PC-9 (cell line): ENCODE data around the gene DLEC1. TPM values are rescaled to one million over a fixed set of nuclear protein-coding genes. Genes with fewer than 3 reads are reported as not detected.

Source experiments
- BruUV-seq: library from RNA; stranded (reverse); fragments of 400-500 nt; replicated peaks from 2 replicates; lab custom pipeline; 2021; lab: Mats Ljungman, UMichigan
- CTCF ChIA-PET: fragments of 300-600 bp; sonication (Branson Sonifier 250); formaldehyde crosslinking; loops from one replicate; lab custom pipeline; 2022; ENCODE audit warnings: antibody characterized with exemption; lab: Charles Lee
- POLR2A ChIA-PET: fragments of 300-600 bp; sonication (Branson Sonifier 250); formaldehyde crosslinking; loops from one replicate; lab custom pipeline; 2022; ENCODE audit warnings: antibody characterized with exemption; ENCODE audit not compliant: unreplicated experiment; lab: Charles Lee
- DNase-seq, 2 experiments: peaks; one replicate each; pipeline versions ENCODE4 v3.0.0 to v3.0.0-alpha.2; 2015 to 2022; ENCODE audit warnings: mixed read lengths in 1 of 2
- H2AFZ ChIP-seq: fragments of 200-600 bp; sonication (generic); 2 replicates; pipeline ENCODE4 v1.8.1; 2017; ENCODE audit warnings: antibody characterized with exemption
- H3F3A ChIP-seq: fragments of 200-600 bp; sonication (generic); 2 replicates; pipeline ENCODE4 v1.8.1; 2017; ENCODE audit warnings: antibody characterized with exemption, mild to moderate bottlenecking, low read depth; ENCODE audit not compliant: insufficient read depth
- H3K27ac ChIP-seq: fragments of 200-600 bp; sonication (generic); 2 replicates; pipeline ENCODE4 v1.6.1; 2016; ENCODE audit warnings: mixed run types
- H3K27me3 ChIP-seq: fragments of 200-600 bp; sonication (generic); 2 replicates; pipeline ENCODE4 v1.6.1; 2016; ENCODE audit warnings: low read depth, mixed run types; ENCODE audit not compliant: insufficient read depth
- H3K36me3 ChIP-seq: fragments of 200-600 bp; sonication (generic); 2 replicates; pipeline ENCODE4 v1.6.1; 2016; ENCODE audit warnings: low read depth, mixed run types
- H3K4me1 ChIP-seq: fragments of 200-600 bp; sonication (generic); replicated peaks from 2 replicates; pipeline ENCODE4 v1.6.1; 2016; ENCODE audit warnings: mixed run types; ENCODE audit not compliant: insufficient read depth
- H3K4me2 ChIP-seq: fragments of 200-600 bp; sonication (generic); 2 replicates; pipeline ENCODE4 v1.6.1; 2017; ENCODE audit warnings: mixed run types
- H3K4me3 ChIP-seq: fragments of 200-600 bp; sonication (generic); 2 replicates; pipeline ENCODE4 v1.6.1; 2016; ENCODE audit warnings: mixed run types
- H3K79me2 ChIP-seq: fragments of 200-600 bp; sonication (generic); 2 replicates; pipeline ENCODE4 v1.6.1; 2017; ENCODE audit warnings: low read depth, mixed run types
- H3K9me2 ChIP-seq: fragments of 200-600 bp; sonication (generic); 2 replicates; pipeline ENCODE4 v1.8.1; 2017; ENCODE audit warnings: mild to moderate bottlenecking; ENCODE audit not compliant: insufficient read depth
- H3K9me3 ChIP-seq: fragments of 200-600 bp; sonication (generic); 2 replicates; pipeline ENCODE4 v1.8.1; 2016; ENCODE audit warnings: low read depth; ENCODE audit not compliant: insufficient read depth
- H4K20me1 ChIP-seq: fragments of 200-600 bp; sonication (generic); 2 replicates; pipeline ENCODE4 v1.8.1; 2017; ENCODE audit not compliant: insufficient read depth
- EZH2 ChIP-seq: fragments of 200-600 bp; sonication (generic); IDR thresholded peaks from 2 replicates; pipeline ENCODE4 v1.8.0; 2017; ENCODE audit warnings: antibody characterized with exemption, low read depth
- intact Hi-C: fragments of 100-400 bp; cut with micrococcal nuclease; formaldehyde crosslinking; loops from one replicate; pipeline ENCODE4 v1.10.0; 2022; ENCODE audit not compliant: unreplicated experiment
- total RNA-seq: library from RNA; stranded (reverse); gene quantifications from 2 replicates; pipeline ENCODE4 v1.2.3, GENCODE V29; 2021
- TF ChIP-seq, protein P1 (sequence below): fragments of 200-600 bp; sonication (generic); conservative IDR thresholded peaks from 2 replicates; pipeline ENCODE4 v1.6.1; 2017; ENCODE audit warnings: mixed run types, antibody characterized with exemption, mild to moderate bottlenecking, moderate library complexity

The DLEC1 gene
- total RNA-seq, 1 experiment from 2014 or later: 0.35 TPM

DNA sequence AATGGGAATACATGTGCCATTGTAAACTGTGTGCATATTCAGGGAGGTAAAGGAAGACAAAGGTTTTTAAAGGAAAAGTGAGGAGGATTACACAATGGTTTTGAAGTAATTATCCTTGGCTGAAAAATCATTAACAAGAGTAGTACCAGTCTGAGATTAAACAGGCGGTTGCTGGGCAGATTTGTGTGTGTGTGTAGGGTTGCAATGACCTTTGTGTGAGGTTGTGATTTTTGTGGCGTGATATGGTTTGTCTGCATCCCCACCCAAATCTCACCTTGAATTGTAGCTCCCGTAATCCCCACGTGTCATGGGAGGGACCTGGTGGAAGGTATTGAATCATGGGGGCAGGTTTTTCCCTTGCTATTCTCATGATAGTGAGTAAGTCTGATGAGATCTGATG lies 7.0 kb downstream of the DLEC1 start:
- POLR2A ChIA-PET: no interaction called here
- Histone ChIP-seq H3K4me2 (no peak overlapping the region), H3K4me1 (no peaks in the 10 kb centered on the region), H4K20me1 (no peaks in the 10 kb centered on the region), H3K4me3 (no peak overlapping the region), H3K79me2 (no peaks in the 10 kb centered on the region), H3K27ac (no peak overlapping the region), H3F3A (no peaks in the 10 kb centered on the region), H3K27me3 (no peaks in the 10 kb centered on the region), H3K9me2 (no peaks in the 10 kb centered on the region), H3K9me3 (no peaks in the 10 kb centered on the region), H2AFZ (no peak overlapping the region), H3K36me3 (no peaks in the 10 kb centered on the region)
- no peak for DNase-seq
- intact Hi-C loops: no loop called here
- TF ChIP-seq, protein P1, sequence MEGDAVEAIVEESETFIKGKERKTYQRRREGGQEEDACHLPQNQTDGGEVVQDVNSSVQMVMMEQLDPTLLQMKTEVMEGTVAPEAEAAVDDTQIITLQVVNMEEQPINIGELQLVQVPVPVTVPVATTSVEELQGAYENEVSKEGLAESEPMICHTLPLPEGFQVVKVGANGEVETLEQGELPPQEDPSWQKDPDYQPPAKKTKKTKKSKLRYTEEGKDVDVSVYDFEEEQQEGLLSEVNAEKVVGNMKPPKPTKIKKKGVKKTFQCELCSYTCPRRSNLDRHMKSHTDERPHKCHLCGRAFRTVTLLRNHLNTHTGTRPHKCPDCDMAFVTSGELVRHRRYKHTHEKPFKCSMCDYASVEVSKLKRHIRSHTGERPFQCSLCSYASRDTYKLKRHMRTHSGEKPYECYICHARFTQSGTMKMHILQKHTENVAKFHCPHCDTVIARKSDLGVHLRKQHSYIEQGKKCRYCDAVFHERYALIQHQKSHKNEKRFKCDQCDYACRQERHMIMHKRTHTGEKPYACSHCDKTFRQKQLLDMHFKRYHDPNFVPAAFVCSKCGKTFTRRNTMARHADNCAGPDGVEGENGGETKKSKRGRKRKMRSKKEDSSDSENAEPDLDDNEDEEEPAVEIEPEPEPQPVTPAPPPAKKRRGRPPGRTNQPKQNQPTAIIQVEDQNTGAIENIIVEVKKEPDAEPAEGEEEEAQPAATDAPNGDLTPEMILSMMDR: no peak
- no peak for TF ChIP-seq EZH2
- no TSS peak for BruUV-seq
- CTCF ChIA-PET: no interaction called here

DNA sequence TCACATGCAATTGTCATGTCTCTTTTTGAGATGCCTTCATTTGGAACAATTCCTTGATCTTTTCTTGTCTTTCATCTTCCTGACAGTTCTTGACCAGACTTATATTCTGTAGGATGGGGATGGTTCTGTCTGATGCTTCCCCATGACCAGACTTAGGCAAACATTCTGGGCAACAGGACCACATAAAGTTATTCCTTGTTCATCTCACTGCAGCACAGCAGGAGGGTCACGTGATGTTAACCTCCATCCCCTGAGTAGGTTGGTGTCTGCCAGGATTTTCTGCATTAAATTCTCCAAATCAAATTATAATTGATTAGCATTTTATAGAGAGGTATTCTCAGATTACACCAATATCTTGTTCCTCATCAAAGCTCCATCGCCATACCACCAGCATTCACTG lies 7.8 kb downstream of the DLEC1 start:
- no peaks in the 10 kb centered on the region for H3K4me1 ChIP-seq
- no peak overlapping the region for H3K27ac ChIP-seq
- no peak overlapping the region for H3K4me3 ChIP-seq
- no peak overlapping the region for H2AFZ ChIP-seq
- no peaks in the 10 kb centered on the region for H3K9me3 ChIP-seq
- no peaks in the 10 kb centered on the region for H3K79me2 ChIP-seq
- ChIA-PET POLR2A (no interaction called here), CTCF (no interaction called here)
- H3K36me3 ChIP-seq: no peaks in the 10 kb centered on the region
- H3K4me2 ChIP-seq: no peak overlapping the region
- 0 out of 2 replicates have a peak, but pooled peaks cover 3% of the 10 kb centered on the region for H3K27me3 ChIP-seq
- no peak for TF ChIP-seq EZH2
- TF ChIP-seq, protein P1: no peak
- intact Hi-C loops: no loop called here
- no peaks in the 10 kb centered on the region for H3F3A ChIP-seq
- no peaks in the 10 kb centered on the region for H3K9me2 ChIP-seq
- no TSS peak for BruUV-seq
- DNase-seq: no peak
- no peaks in the 10 kb centered on the region for H4K20me1 ChIP-seq

DNA sequence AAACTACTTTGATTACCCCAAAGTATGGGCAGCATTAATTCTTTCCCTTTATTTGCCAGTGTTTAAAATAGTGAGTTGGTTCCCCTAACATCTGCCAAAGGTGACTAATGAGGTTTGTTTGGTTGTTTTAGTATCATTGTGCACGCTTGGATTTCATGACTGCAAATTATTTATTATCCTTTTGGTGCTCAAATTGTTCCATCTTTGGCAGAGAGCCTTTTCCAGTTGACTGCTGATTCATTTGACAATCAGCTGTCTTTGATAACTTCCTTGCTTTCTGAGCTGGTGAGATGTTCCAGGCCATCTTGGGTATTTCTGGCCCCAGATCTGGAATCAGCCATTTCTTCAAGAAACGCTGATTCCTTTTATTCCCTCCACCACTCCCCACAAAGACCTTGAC lies 8.9 kb downstream of the DLEC1 start:
- intact Hi-C loops: no loop called here
- H3K27ac ChIP-seq: no peak overlapping the region
- H2AFZ ChIP-seq: no peak overlapping the region
- no peaks in the 10 kb centered on the region for H4K20me1 ChIP-seq
- H3K4me2 ChIP-seq: no peak overlapping the region
- CTCF ChIA-PET: no interaction called here
- H3K27me3 ChIP-seq: 0 out of 2 replicates have a peak, but pooled peaks cover 3% of the 10 kb centered on the region
- no TSS peak for BruUV-seq
- no peaks in the 10 kb centered on the region for H3K4me1 ChIP-seq
- H3F3A ChIP-seq: no peaks in the 10 kb centered on the region
- POLR2A ChIA-PET: no interaction called here
- H3K4me3 ChIP-seq: no peak overlapping the region
- TF ChIP-seq EZH2: no peak
- TF ChIP-seq, protein P1: no peak
- no peaks in the 10 kb centered on the region for H3K36me3 ChIP-seq
- H3K9me2 ChIP-seq: no peaks in the 10 kb centered on the region
- no peaks in the 10 kb centered on the region for H3K79me2 ChIP-seq
- H3K9me3 ChIP-seq: no peaks in the 10 kb centered on the region
- no peak for DNase-seq
